Measurements from ENCODE around the gene ASPDH. TPM values are rescaled to one million over a fixed set of nuclear protein-coding genes. Genes with fewer than 3 reads are reported as not detected.

Gene ASPDH
- total and polyA plus RNA-seq, 2 of the 4 experiments (the other 2 are of a cell fraction): not detected

GRCh38 chr19:50485284-50485955 lies 28.3 kb downstream of the ASPDH start:
- Histone ChIP-seq H4K5ac (ENCODE audit: low read depth, low read length) (no peak overlapping the region), H2BK20ac (ENCODE audit: low read depth, low read length) (no peak overlapping the region), H4K20me1 (ENCODE audit: insufficient read depth, low read length) (no peaks in the 10 kb centered on the region), H3K56ac (ENCODE audit: extremely low read depth, insufficient read depth, low read length) (no peak overlapping the region), H2BK5ac (ENCODE audit: low read depth, low read length, poor library complexity, severe bottlenecking) (no peak overlapping the region), H3K36me3 (ENCODE audit: control insufficient read depth, insufficient read depth, low read length) (peaks cover 12% of the 10 kb centered on the region), H3K4me3 (ENCODE audit: insufficient read depth, low read depth, low read length) (no peak overlapping the region), H3K14ac (replicated peaks; ENCODE audit: low read depth, low read length) (no peak overlapping the region), H3K9me1 (ENCODE audit: insufficient read depth, low read length) (no peaks in the 10 kb centered on the region), H3K79me1 (ENCODE audit: low read depth in 1 of 2, low read length in 2 of 2) (no peaks in the 10 kb centered on the region; a peak in 1 of 4 replicates), H3K23ac (ENCODE audit: low read depth, low read length) (no peak overlapping the region), H2AK9ac (replicated peaks; ENCODE audit: low read depth, low read length, poor library complexity) (no peak overlapping the region), H3K4me2 (ENCODE audit: low read depth, low read length) (no peak overlapping the region), H4K91ac (ENCODE audit: insufficient read depth, low read depth, low read length) (no peak overlapping the region), H3K9ac (ENCODE audit: low read depth, low read length) (no peak overlapping the region), H4K8ac (ENCODE audit: low read depth in 2 of 2, low read length in 2 of 2) (no peak overlapping the region), H3K4me1 (ENCODE audit: control insufficient read depth, insufficient read depth, low read length) (no peaks in the 10 kb centered on the region), H2AK5ac (ENCODE audit: low read depth, low read length) (no peak overlapping the region), H3K4ac (ENCODE audit: low read depth, low read length) (no peak overlapping the region), H3K27ac (ENCODE audit: insufficient read depth, low read length) (no peak overlapping the region), H3K27me3 (ENCODE audit: control insufficient read depth, insufficient read depth, low read length) (peaks cover 16% of the 10 kb centered on the region; the same call in 1 of the 2 replicates), H3K18ac (ENCODE audit: low read depth, low read length) (no peak overlapping the region), H2BK15ac (ENCODE audit: low read depth, low read length) (no peak overlapping the region), H3K9me3 (ENCODE audit: control insufficient read depth, insufficient read depth, low read length) (peaks cover 2% of the 10 kb centered on the region; the same call in 1 of the 2 replicates), H2BK120ac (ENCODE audit: low read depth, low read length) (no peak overlapping the region), H2AFZ (replicated peaks; ENCODE audit: low read length, poor library complexity) (no peak overlapping the region)
- DNase-seq (no peak), ATAC-seq (ENCODE audit: low read depth) (no peak)
- ChIA-PET CTCF (interaction anchor here (0.6 kb wide), 1 partner anchor 25 kb away, joined by 5 read pairs; no protein-coding TSS in a partner anchor), POLR2A (ENCODE audit: unreplicated experiment) (no interaction called here)
- intact Hi-C loops (cut with micrococcal nuclease): no loop called here
- in situ Hi-C loops (cut with MboI; ENCODE audit: low sequenced_read_pairs): no loop called here
- no TSS peak for BruUV-seq (replicated peaks)
- dilution Hi-C loops (cut with HindIII; ENCODE audit: low sequenced_read_pairs, unreplicated experiment): no loop called here
- 93% methylated on average over 6 of the region's 10 CpGs; no CpG with 5 or more reads in 1 of the 2 experiments for WGBS, 2 experiments (ENCODE audit: extremely low coverage in 2 of 2, insufficient read length in 1 of 2)
- TF ChIP-seq RCOR1 (IDR thresholded peaks at IDR 0.05; ENCODE audit: insufficient replicate concordance, low read length): no peak
- TF ChIP-seq POLR2A (IDR thresholded peaks at IDR 0.05; ENCODE audit: low read depth, low read length): no peak
- no peak for TF ChIP-seq CHD1 (IDR thresholded peaks at IDR 0.05; ENCODE audit: low read depth, low read length)
- TF ChIP-seq RFX5 (IDR thresholded peaks at IDR 0.05; ENCODE audit: low read depth, low read length): no peak
- TF ChIP-seq CEBPB (IDR thresholded peaks at IDR 0.05; ENCODE audit: low read depth, low read length): no peak
- no peak for TF ChIP-seq ELK1 (IDR thresholded peaks at IDR 0.05; ENCODE audit: borderline replicate concordance, low read depth, low read length)
- TF ChIP-seq SMC3 (IDR thresholded peaks at IDR 0.05; ENCODE audit: low read depth, low read length): no peak
- TF ChIP-seq RAD21 (IDR thresholded peaks at IDR 0.05; ENCODE audit: low read length): no peak
- no peak for TF ChIP-seq MXI1 (IDR thresholded peaks at IDR 0.05; ENCODE audit: borderline replicate concordance, low read depth, low read length)
- no peak for TF ChIP-seq CTCF (conservative IDR thresholded peaks at IDR 0.05; ENCODE audit: low read depth, low read length)
- no peak for TF ChIP-seq USF2 (IDR thresholded peaks at IDR 0.05; ENCODE audit: low read depth, low read length)
- TF ChIP-seq BHLHE40 (IDR thresholded peaks at IDR 0.05; ENCODE audit: low read depth, low read length): no peak
- TF ChIP-seq MAFK (IDR thresholded peaks at IDR 0.05; ENCODE audit: low read depth, low read length): no peak
- no peak for TF ChIP-seq NFE2L2 (IDR thresholded peaks at IDR 0.05; ENCODE audit: low read depth, low read length)
- TF ChIP-seq FOS (IDR thresholded peaks at IDR 0.05; ENCODE audit: low read depth, low read length): no peak
- no peak for TF ChIP-seq MAZ (IDR thresholded peaks at IDR 0.05; ENCODE audit: borderline replicate concordance, low read depth, low read length)
